ENCODE data around the gene GRAMD2B.
A peak's percentile ranks its signal among the peaks of the same experiment; 100 is the strongest.
"Not testable (repeated sequence)": the region's sequence is repeated elsewhere in the genome, so short reads cannot be mapped to it uniquely, and the experiment has no call there.

Gene GRAMD2B

GRCh38 chr5:126462239-126463014 is 39.2 kb downstream of the GRAMD2B start:
- TF ChIP-seq CTCF (IDR thresholded peaks at IDR 0.05; ENCODE audit: insufficient read depth, low read depth, low read length, missing control alignments) = no peak
- peak; percentile 57 for DNase-seq (ENCODE audit: low read depth)
- no peak overlapping the region for H3K4me3 ChIP-seq (ENCODE audit: low read length)

DNA sequence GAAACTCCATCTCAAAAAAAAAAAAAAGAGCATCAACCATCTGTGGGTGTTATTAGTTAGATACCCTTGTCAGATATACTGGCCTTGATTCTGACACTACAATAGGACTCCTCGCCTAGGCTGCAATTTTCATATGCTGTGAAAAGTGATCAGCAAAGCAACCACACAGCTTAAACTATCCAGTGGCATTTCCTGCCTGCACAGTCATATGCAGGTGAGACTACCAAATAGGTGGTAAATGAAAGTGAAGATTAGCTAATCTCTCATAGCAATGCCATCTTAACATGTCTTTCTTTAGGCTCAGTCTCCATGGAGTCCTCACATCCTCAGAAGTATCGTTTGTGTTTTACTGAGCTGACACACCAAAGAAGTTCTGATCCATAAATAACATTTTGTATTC is 40.8 kb downstream of the GRAMD2B start:
- H3K4me3 ChIP-seq (ENCODE audit: low read length) = no peak overlapping the region
- no peak for DNase-seq (ENCODE audit: low read depth)
- no peak for TF ChIP-seq CTCF (IDR thresholded peaks at IDR 0.05; ENCODE audit: insufficient read depth, low read depth, low read length, missing control alignments)

DNA sequence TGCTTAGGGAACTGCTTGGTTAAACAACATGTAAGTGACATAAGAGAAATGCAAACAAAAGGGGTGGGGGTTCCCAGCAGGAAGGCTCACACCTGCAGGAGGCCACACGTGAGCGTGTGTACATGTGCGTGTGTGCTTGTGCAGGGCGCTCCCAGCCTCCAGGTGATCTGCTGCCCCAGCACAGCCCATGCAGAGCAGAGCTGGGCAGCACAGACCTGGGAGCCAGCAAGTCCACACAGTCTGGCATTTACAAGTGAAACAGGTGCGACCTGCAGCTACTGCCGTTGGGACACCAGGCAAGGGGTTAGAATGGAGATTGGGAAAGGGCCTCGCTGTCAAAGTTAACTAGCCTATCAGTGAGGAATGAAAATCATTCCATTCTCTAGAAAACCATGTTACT is 41.8 kb downstream of the GRAMD2B start:
- no peak for TF ChIP-seq CTCF (IDR thresholded peaks at IDR 0.05; ENCODE audit: insufficient read depth, low read depth, low read length, missing control alignments)
- DNase-seq (ENCODE audit: low read depth) = no peak
- H3K4me3 ChIP-seq (ENCODE audit: low read length) = no peak overlapping the region

GRCh38 chr5:126468091-126468490 is 44.9 kb downstream of the GRAMD2B start:
- no peak for TF ChIP-seq CTCF (IDR thresholded peaks at IDR 0.05; ENCODE audit: insufficient read depth, low read depth, low read length, missing control alignments)
- DNase-seq (ENCODE audit: low read depth) = no peak
- no peak overlapping the region for H3K4me3 ChIP-seq (ENCODE audit: low read length)

GRCh38 chr5:126469536-126470316 is 46.5 kb downstream of the GRAMD2B start:
- TF ChIP-seq CTCF (IDR thresholded peaks at IDR 0.05; ENCODE audit: insufficient read depth, low read depth, low read length, missing control alignments) = no peak
- no peak for DNase-seq (ENCODE audit: low read depth)
- no peak overlapping the region for H3K4me3 ChIP-seq (ENCODE audit: low read length)

DNA sequence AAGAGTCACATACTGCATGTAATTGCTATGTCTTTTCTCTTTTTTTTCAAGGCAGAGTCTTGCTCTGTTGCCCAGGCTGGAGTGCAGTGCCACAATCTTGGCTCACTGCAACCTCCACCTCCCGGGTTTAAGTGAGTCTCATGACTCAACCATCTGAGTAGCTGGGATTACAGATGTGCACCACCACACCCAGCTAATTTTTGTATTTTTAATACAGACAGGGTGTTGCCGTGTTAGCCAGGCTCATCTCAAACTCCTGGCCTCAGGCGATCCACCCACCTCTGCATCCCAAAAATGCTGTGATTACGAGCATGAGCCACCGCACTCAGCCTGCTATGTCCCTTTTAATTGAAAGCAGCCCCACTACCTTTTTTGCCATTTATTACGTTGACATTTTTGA is 47.3 kb downstream of the GRAMD2B start:
- DNase-seq (ENCODE audit: low read depth) = peak; percentile 65

DNA sequence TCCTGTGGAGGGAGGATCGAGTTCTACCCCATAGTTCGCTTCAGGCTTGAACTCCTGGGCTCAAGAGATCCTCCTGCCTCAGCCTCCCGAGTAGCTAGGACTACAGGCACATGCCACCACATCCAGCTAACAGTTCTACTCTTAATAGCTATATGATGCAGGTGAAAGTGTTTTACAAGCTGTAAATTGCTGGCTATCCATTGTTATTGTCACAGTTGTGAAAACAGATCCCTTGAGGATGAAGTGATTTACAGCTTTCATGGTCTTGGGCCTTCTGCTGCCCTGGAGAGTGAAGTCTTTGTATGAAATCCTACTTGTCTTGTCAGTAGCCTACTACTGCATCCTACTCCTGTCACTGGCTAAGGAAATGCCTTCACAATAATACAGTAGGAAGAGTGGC is 48.0 kb downstream of the GRAMD2B start:
- no peak for TF ChIP-seq CTCF (IDR thresholded peaks at IDR 0.05; ENCODE audit: insufficient read depth, low read depth, low read length, missing control alignments)
- H3K4me3 ChIP-seq (ENCODE audit: low read length) = no peak overlapping the region
- DNase-seq (ENCODE audit: low read depth) = no peak

More for the DNA sequence above, 47.3 kb downstream of the GRAMD2B start:
- H3K4me3 ChIP-seq (ENCODE audit: low read length) = not testable (repeated sequence)
